SK-N-SH (cell line): ENCODE results near the gene C14orf39.

Experiments used
- EP300 ChIP-seq, 2 experiments: IDR thresholded peaks; 2 replicates each; pipeline versions ENCODE4 v1.4.0 to v1.6.1; 2012; ENCODE audit warnings: borderline replicate concordance in 1 of 2, low read depth in 1 of 2, low read length in 1 of 2
- EZH2phosphoT487 ChIP-seq: fragments of 200-600 bp; sonication (generic); IDR thresholded peaks from 2 replicates; pipeline ENCODE4 v1.6.1; 2017; ENCODE audit warnings: low read depth, mixed run types, mild to moderate bottlenecking, antibody characterized with exemption, moderate library complexity, borderline replicate concordance
- JUND ChIP-seq: IDR thresholded peaks from 2 replicates; pipeline ENCODE4 v1.4.0; 2012
- RAD21 ChIP-seq: IDR thresholded peaks from 2 replicates; pipeline ENCODE4 v1.6.1; 2012; ENCODE audit warnings: mild to moderate bottlenecking, low read length
- TAF1 ChIP-seq: IDR thresholded peaks from 2 replicates; pipeline ENCODE4 v1.6.1; 2012; ENCODE audit warnings: low read depth, mild to moderate bottlenecking, low read length, moderate library complexity, borderline replicate concordance
- YY1 ChIP-seq: IDR thresholded peaks from 2 replicates; pipeline ENCODE4 v1.4.0; 2012; ENCODE audit warnings: low read depth, mild to moderate bottlenecking
- TF ChIP-seq, protein P1 (sequence below): fragments of 200-600 bp; sonication (generic); IDR thresholded peaks from 2 replicates; pipeline ENCODE4 v1.6.1; 2017; ENCODE audit warnings: antibody characterized with exemption, mild to moderate bottlenecking, moderate library complexity
- TF ChIP-seq, protein P2 (sequence below): IDR thresholded peaks from 2 replicates; pipeline ENCODE4 v1.4.0; 2012; ENCODE audit warnings: low read depth, borderline replicate concordance
- TF ChIP-seq, protein P3 (sequence below): IDR thresholded peaks from 2 replicates; pipeline ENCODE4 v1.4.0; 2012; ENCODE audit warnings: low read depth

DNA sequence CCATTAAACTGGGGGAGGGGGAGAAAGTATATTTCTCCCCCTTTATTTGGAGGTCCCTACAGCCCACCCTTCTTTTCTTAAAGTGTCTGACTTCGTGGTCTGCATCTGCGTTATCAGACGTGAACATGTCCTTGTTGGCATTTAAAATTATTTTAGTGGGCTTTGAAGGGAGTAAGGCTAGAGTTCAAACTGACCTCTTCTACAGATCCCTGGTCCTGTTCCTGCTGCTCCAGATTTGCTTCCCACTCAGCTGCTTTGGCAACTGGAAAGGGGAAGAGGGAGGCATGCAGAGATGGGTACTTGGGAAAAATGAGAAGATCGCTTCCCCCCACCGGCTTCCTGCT is 22.5 kb upstream of the C14orf39 start:
- TF ChIP-seq, protein P1, sequence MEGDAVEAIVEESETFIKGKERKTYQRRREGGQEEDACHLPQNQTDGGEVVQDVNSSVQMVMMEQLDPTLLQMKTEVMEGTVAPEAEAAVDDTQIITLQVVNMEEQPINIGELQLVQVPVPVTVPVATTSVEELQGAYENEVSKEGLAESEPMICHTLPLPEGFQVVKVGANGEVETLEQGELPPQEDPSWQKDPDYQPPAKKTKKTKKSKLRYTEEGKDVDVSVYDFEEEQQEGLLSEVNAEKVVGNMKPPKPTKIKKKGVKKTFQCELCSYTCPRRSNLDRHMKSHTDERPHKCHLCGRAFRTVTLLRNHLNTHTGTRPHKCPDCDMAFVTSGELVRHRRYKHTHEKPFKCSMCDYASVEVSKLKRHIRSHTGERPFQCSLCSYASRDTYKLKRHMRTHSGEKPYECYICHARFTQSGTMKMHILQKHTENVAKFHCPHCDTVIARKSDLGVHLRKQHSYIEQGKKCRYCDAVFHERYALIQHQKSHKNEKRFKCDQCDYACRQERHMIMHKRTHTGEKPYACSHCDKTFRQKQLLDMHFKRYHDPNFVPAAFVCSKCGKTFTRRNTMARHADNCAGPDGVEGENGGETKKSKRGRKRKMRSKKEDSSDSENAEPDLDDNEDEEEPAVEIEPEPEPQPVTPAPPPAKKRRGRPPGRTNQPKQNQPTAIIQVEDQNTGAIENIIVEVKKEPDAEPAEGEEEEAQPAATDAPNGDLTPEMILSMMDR: no peak
- TF ChIP-seq, protein P2, sequence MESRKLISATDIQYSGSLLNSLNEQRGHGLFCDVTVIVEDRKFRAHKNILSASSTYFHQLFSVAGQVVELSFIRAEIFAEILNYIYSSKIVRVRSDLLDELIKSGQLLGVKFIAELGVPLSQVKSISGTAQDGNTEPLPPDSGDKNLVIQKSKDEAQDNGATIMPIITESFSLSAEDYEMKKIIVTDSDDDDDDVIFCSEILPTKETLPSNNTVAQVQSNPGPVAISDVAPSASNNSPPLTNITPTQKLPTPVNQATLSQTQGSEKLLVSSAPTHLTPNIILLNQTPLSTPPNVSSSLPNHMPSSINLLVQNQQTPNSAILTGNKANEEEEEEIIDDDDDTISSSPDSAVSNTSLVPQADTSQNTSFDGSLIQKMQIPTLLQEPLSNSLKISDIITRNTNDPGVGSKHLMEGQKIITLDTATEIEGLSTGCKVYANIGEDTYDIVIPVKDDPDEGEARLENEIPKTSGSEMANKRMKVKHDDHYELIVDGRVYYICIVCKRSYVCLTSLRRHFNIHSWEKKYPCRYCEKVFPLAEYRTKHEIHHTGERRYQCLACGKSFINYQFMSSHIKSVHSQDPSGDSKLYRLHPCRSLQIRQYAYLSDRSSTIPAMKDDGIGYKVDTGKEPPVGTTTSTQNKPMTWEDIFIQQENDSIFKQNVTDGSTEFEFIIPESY: no peak
- TF ChIP-seq, protein P3, sequence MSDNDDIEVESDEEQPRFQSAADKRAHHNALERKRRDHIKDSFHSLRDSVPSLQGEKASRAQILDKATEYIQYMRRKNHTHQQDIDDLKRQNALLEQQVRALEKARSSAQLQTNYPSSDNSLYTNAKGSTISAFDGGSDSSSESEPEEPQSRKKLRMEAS: no peak
- TF ChIP-seq YY1 (no peak), EZH2phosphoT487 (no peak), TAF1 (no peak), RAD21 (no peak), JUND (no peak), EP300 (IDR thresholded peaks at IDR 0.05; ENCODE audit: borderline replicate concordance in 1 of 2, low read depth in 1 of 2, low read length in 1 of 2) (no peak)
